Ishikawa (cell line): ENCODE results near the gene MAP1LC3B2.

Experiments
- CEBPB ChIP-seq: IDR thresholded peaks from 2 replicates; pipeline ENCODE4 v1.6.1; 2012
- CREB1 ChIP-seq: IDR thresholded peaks from 2 replicates; pipeline ENCODE4 v1.6.1; 2012; ENCODE audit warnings: low read depth
- EGR1 ChIP-seq: IDR thresholded peaks from 2 replicates; pipeline ENCODE4 v1.6.1; 2012
- EP300 ChIP-seq: IDR thresholded peaks from 2 replicates; pipeline ENCODE4 v1.6.1; 2012; ENCODE audit warnings: borderline replicate concordance
- FOXM1 ChIP-seq: IDR thresholded peaks from 2 replicates; pipeline ENCODE4 v1.6.1; 2012; ENCODE audit warnings: low read depth, borderline replicate concordance
- MAX ChIP-seq: IDR thresholded peaks from 2 replicates; pipeline ENCODE4 v1.6.1; 2012
- NFIC ChIP-seq: IDR thresholded peaks from 2 replicates; pipeline ENCODE4 v1.6.1; 2012
- RAD21 ChIP-seq: IDR thresholded peaks from 2 replicates; pipeline ENCODE4 v1.6.1; 2012; ENCODE audit warnings: low read depth
- REST ChIP-seq: IDR thresholded peaks from 2 replicates; pipeline ENCODE4 v1.6.1; 2012; ENCODE audit warnings: low read depth, mild to moderate bottlenecking
- TAF1 ChIP-seq: IDR thresholded peaks from 2 replicates; pipeline ENCODE4 v1.6.1; 2012; ENCODE audit warnings: low read depth, mild to moderate bottlenecking
- TCF12 ChIP-seq: IDR thresholded peaks from 2 replicates; pipeline ENCODE4 v1.6.1; 2012; ENCODE audit warnings: low read depth
- TEAD4 ChIP-seq: IDR thresholded peaks from 2 replicates; pipeline ENCODE4 v1.6.1; 2012
- USF1 ChIP-seq: IDR thresholded peaks from 2 replicates; pipeline ENCODE4 v1.6.1; 2012
- YY1 ChIP-seq: IDR thresholded peaks from 2 replicates; pipeline ENCODE4 v1.6.1; 2012; ENCODE audit warnings: low read depth
- ZBTB7A ChIP-seq: IDR thresholded peaks from 2 replicates; pipeline ENCODE4 v1.6.1; 2012; ENCODE audit warnings: low read depth

The MAP1LC3B2 gene

GRCh38 chr12:116561181-116561821 lies 2.1 kb downstream of the MAP1LC3B2 start:
- TF ChIP-seq TEAD4 (no peak), CREB1 (no peak), RAD21 (no peak), EP300 (no peak), TCF12 (no peak), CEBPB (no peak), NFIC (no peak), FOXM1 (no peak), YY1 (no peak), EGR1 (no peak), USF1 (no peak), REST (no peak), MAX (no peak), ZBTB7A (no peak), TAF1 (no peak)

- no peak for TF ChIP-seq MAX
- TF ChIP-seq RAD21 = no peak
- TF ChIP-seq EP300 = no peak
- TF ChIP-seq TAF1 = no peak
- TF ChIP-seq NFIC = no peak
- TF ChIP-seq TCF12 = no peak
- no peak for TF ChIP-seq REST
Measured at GRCh38 chr12:116562090-116562489, 2.9 kb downstream of the MAP1LC3B2 start.

- TF ChIP-seq USF1 (no peak), REST (no peak), CEBPB (no peak), EGR1 (no peak), TEAD4 (no peak), TCF12 (no peak), YY1 (no peak), FOXM1 (no peak), NFIC (no peak), EP300 (no peak), RAD21 (no peak), MAX (no peak)
Measured at GRCh38 chr12:116563262-116563661, 4.1 kb downstream of the MAP1LC3B2 start.

GRCh38 chr12:116564080-116564479 lies 4.9 kb downstream of the MAP1LC3B2 start:
- TF ChIP-seq REST (no peak), TAF1 (no peak), USF1 (no peak), NFIC (no peak), EP300 (no peak), CEBPB (no peak), FOXM1 (no peak), YY1 (no peak), CREB1 (no peak), MAX (no peak)
